RWPE2 (cell line): ENCODE results near the gene CCDC40.

Source experiments
- ATAC-seq: fragments of 200-7000 bp; cut with Tn5 transposase; 3 replicates; pipeline ENCODE4 v1.9.1; 2021; ENCODE audit warnings: low read depth
- DNase-seq: peaks from one replicate; pipeline ENCODE4 v3.0.0-alpha.2; 2020; ENCODE audit warnings: low spot score
- H3K27ac ChIP-seq: fragments of 450-650 bp; 2 replicates; pipeline ENCODE4 v1.5.1; 2017; ENCODE audit warnings: mild to moderate bottlenecking; ENCODE audit not compliant: poor library complexity, severe bottlenecking
- H3K27me3 ChIP-seq: fragments of 250-450 bp; sonication (Bioruptor Pico); 2 replicates; pipeline ENCODE4 v1.5.1; 2021; ENCODE audit warnings: mild to moderate bottlenecking, moderate library complexity; ENCODE audit not compliant: insufficient read depth, poor library complexity, severe bottlenecking
- H3K36me3 ChIP-seq: fragments of 250-450 bp; sonication (Bioruptor Pico); 2 replicates; pipeline ENCODE4 v1.5.1; 2020; ENCODE audit warnings: low read depth, mild to moderate bottlenecking, moderate library complexity
- H3K4me1 ChIP-seq: fragments of 250-450 bp; sonication (Bioruptor Pico); 2 replicates; pipeline ENCODE4 v1.5.1; 2021; ENCODE audit warnings: mild to moderate bottlenecking, moderate library complexity; ENCODE audit not compliant: insufficient read depth, poor library complexity, severe bottlenecking
- H3K4me3 ChIP-seq: fragments of 250-450 bp; sonication (Bioruptor Pico); 2 replicates; pipeline ENCODE4 v1.5.1; 2021; ENCODE audit warnings: mild to moderate bottlenecking, moderate library complexity; ENCODE audit not compliant: severe bottlenecking
- H3K9me3 ChIP-seq: fragments of 250-450 bp; sonication (Bioruptor Pico); 2 replicates; pipeline ENCODE4 v1.5.1; 2021; ENCODE audit warnings: mild to moderate bottlenecking, moderate library complexity; ENCODE audit not compliant: severe bottlenecking
- TF ChIP-seq, protein P1 (sequence below): fragments of 450-650 bp; IDR thresholded peaks from one replicate; pipeline ENCODE4 v1.5.1; 2017; ENCODE audit warnings: mild to moderate bottlenecking, moderate library complexity; ENCODE audit not compliant: poor library complexity, severe bottlenecking

Gene CCDC40

DNA sequence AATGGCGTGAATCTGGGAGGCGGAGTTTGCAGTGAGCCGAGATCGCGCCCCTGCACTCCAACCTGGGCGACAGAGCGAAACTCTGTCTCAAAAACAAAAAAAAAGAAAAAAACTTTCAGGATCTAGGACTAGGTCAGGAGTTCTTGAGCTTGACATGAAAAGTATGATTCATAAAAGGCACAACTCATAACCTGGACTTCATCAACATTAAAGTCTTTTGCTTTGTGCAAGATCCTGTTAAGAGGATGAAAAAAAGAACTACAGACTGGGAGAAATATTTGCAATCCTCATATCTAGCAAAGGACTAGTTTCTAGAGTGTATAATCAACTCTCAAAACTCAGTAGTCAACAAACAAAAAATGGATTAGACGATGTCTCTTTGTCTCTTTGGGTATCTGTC is 40.7 kb upstream of the CCDC40 start:
- ATAC-seq: no peak
- Histone ChIP-seq H3K27me3 (no peaks in the 10 kb centered on the region), H3K36me3 (no peaks in the 10 kb centered on the region), H3K4me3 (no peak overlapping the region), H3K27ac (no peak overlapping the region), H3K9me3 (no peaks in the 10 kb centered on the region), H3K4me1 (peaks cover 27% of the 10 kb centered on the region)
- no peak for DNase-seq
- TF ChIP-seq, protein P1, sequence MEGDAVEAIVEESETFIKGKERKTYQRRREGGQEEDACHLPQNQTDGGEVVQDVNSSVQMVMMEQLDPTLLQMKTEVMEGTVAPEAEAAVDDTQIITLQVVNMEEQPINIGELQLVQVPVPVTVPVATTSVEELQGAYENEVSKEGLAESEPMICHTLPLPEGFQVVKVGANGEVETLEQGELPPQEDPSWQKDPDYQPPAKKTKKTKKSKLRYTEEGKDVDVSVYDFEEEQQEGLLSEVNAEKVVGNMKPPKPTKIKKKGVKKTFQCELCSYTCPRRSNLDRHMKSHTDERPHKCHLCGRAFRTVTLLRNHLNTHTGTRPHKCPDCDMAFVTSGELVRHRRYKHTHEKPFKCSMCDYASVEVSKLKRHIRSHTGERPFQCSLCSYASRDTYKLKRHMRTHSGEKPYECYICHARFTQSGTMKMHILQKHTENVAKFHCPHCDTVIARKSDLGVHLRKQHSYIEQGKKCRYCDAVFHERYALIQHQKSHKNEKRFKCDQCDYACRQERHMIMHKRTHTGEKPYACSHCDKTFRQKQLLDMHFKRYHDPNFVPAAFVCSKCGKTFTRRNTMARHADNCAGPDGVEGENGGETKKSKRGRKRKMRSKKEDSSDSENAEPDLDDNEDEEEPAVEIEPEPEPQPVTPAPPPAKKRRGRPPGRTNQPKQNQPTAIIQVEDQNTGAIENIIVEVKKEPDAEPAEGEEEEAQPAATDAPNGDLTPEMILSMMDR: no peak

DNA sequence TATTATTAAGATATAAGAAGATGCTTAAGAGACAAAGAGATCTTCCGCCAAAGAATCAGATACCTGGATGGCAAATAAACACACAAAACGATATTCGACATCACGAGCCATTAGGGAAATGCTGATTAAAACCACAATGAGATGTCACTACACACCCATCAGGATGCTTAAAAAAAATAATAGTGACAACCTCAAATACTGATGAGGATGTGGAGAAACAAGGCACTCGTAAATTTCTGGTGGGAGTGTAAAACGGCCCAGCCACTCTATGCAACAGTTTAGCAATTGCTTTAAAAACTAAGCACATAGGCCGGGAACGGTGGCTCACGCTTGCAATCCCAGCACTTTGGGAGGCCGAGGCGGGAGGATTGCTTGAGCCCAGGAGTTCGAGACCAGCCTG is 40.2 kb upstream of the CCDC40 start:
- H3K27ac ChIP-seq: no peak overlapping the region
- TF ChIP-seq, protein P1: no peak
- H3K36me3 ChIP-seq: no peaks in the 10 kb centered on the region
- peaks cover 27% of the 10 kb centered on the region for H3K4me1 ChIP-seq
- ATAC-seq (no peak), DNase-seq (no peak)
- H3K27me3 ChIP-seq: no peaks in the 10 kb centered on the region
- H3K4me3 ChIP-seq: no peak overlapping the region
- H3K9me3 ChIP-seq: no peaks in the 10 kb centered on the region

DNA sequence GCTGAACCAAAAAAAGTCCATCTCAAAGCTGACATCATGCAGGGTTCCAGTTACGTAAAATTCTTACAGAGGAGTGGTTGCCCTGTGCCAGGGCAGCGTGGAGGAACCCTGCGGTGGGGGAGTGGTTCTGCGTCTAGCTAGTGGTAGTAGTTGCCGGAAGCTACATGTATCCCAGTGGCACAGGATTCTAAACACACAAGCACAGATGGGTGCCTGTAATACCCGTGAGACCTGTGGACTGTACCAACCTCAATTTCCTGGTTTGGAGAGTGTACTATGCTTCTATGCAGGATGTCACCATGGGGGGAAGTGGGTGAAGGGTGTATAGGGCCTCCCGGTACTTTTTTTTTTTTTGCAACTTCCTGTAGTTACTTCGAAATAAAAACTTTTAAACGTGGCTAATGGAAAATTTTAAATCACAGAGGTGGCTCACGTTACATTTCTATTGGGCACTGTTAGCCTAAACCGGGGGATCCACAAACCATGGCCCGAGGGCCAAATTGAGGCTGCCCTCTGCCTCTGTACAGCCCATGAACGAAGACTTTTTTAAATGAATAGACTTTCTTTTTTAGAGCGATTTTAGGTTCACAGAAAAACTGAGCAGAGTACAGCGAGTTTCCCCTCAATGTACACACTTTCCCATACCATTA is 39.3 kb upstream of the CCDC40 start:
- TF ChIP-seq, protein P1: no peak
- H3K4me3 ChIP-seq: no peak overlapping the region
- H3K36me3 ChIP-seq: no peaks in the 10 kb centered on the region
- no peaks in the 10 kb centered on the region for H3K27me3 ChIP-seq
- peaks cover 23% of the 10 kb centered on the region for H3K4me1 ChIP-seq
- no peak overlapping the region for H3K27ac ChIP-seq
- no peak for ATAC-seq
- no peaks in the 10 kb centered on the region for H3K9me3 ChIP-seq
- DNase-seq: no peak

DNA sequence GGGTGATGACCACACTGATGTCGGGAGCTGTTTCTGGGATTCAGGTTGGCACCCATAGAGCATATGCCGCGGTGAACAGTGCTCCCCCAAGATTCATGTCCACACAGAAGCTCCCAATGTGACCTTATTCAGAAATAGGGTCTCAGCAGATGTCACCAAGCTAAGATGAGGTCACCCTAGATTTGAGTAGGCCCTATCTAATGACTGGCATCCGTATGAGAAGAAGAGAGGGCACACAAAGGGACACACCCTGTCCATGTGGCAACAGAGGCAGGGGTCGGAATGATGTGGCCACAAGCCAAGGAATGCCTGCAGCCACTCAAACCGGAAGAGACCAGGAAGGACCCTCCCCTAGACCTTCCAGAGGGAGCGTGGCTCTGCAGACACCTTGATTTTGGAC is 36.3 kb upstream of the CCDC40 start:
- Histone ChIP-seq H3K4me3 (no peak overlapping the region), H3K27me3 (no peaks in the 10 kb centered on the region), H3K4me1 (peaks cover 3% of the 10 kb centered on the region), H3K9me3 (no peaks in the 10 kb centered on the region), H3K27ac (no peak overlapping the region), H3K36me3 (no peaks in the 10 kb centered on the region)
- no peak for DNase-seq
- ATAC-seq: no peak
- TF ChIP-seq, protein P1: no peak

DNA sequence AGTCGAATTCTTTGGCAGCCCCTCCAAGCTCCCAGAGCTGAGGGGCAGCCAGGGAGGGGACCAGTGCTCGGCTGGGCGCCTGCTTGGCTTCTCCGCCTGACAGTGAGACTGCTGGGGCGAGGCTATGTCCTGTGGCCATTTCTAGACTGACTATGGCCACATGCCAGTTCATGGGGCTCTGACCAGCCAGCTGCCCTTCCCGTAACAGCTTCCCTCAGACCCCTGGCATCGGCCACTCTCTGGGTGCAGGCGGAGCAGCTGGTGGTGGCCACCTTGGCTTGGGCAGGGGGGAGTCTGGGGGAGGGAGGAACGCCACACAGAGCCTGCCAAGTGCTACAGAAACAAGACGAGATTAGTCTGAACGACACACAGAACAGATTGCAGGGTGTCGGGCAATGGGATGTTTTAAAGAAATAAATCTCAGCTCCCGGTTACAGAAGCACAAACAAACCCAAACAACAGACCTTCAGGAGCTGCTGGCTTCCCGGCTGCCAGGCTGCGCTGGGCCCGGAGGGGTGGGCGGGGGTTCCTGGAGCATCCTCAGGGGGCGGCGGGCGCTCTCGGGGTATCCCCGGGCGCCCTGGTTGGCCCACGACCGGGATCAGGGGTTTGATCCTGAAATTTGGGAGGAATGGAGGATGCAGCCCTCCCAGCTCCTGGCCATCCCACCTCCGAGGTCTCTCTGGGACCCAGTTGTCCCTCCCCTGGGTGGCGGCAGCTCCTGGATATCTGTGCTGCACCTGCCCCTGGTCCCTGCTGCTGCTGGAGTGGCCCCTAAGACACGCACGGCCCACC is 35.3 kb upstream of the CCDC40 start:
- ATAC-seq: no peak
- no peak overlapping the region for H3K27ac ChIP-seq
- H3K4me3 ChIP-seq: no peak overlapping the region
- H3K9me3 ChIP-seq: no peaks in the 10 kb centered on the region
- no peak for DNase-seq
- H3K27me3 ChIP-seq: no peaks in the 10 kb centered on the region
- no peaks in the 10 kb centered on the region for H3K4me1 ChIP-seq
- H3K36me3 ChIP-seq: no peaks in the 10 kb centered on the region
- TF ChIP-seq, protein P1: no peak
